Caco-2 (cell line): Measurements from ENCODE around the gene CALD1. TPM values are rescaled to one million over a fixed set of nuclear protein-coding genes. Genes with fewer than 3 reads are reported as not detected.

ENCODE experiments used
- BruUV-seq: library from RNA; stranded (reverse); fragments of 400-500 nt; replicated peaks from 2 replicates; lab custom pipeline; 2021; lab: Mats Ljungman, UMichigan
- CTCF ChIA-PET: fragments of 300-600 bp; sonication (Branson Sonifier 250); formaldehyde crosslinking; loops from one replicate; lab custom pipeline; 2022; ENCODE audit warnings: antibody characterized with exemption; lab: Charles Lee
- POLR2A ChIA-PET: fragments of 300-600 bp; sonication (Branson Sonifier 250); formaldehyde crosslinking; loops from one replicate; lab custom pipeline; 2022; ENCODE audit warnings: antibody characterized with exemption; lab: Charles Lee
- DNase-seq, 2 experiments: peaks; one replicate each; pipeline versions ENCODE4 v3.0.0 to v3.0.0-alpha.2; 2020 to 2022
- H3K27me3 ChIP-seq: replicated peaks from 2 replicates; pipeline ENCODE4 v1.6.0; 2011; ENCODE audit warnings: low read length; ENCODE audit not compliant: control insufficient read depth, insufficient read depth
- H3K36me3 ChIP-seq: 2 replicates; pipeline ENCODE4 v1.5.1; 2011; ENCODE audit warnings: low read length; ENCODE audit not compliant: control insufficient read depth, insufficient read depth
- H3K4me1 ChIP-seq: fragments of 250-450 bp; sonication (Bioruptor Pico); 2 replicates; pipeline ENCODE4 v1.5.1; 2020; ENCODE audit warnings: mild to moderate bottlenecking
- H3K4me3 ChIP-seq: 2 replicates; pipeline ENCODE4 v1.5.1; 2011; ENCODE audit warnings: low read depth, mild to moderate bottlenecking, control low read depth, low read length
- H3K9me3 ChIP-seq: fragments of 250-450 bp; sonication (Bioruptor Pico); 2 replicates; pipeline ENCODE4 v1.5.1; 2020; ENCODE audit warnings: mild to moderate bottlenecking, moderate library complexity
- H3K27ac Mint-ChIP-seq: one replicate; pipeline ENCODE4 v1.8.0; 2022; ENCODE audit warnings: mixed read lengths; ENCODE audit not compliant: unreplicated experiment
- H3K27me3 Mint-ChIP-seq: one replicate; pipeline ENCODE4 v1.8.0; 2022; ENCODE audit warnings: mixed read lengths; ENCODE audit not compliant: insufficient read depth, unreplicated experiment
- H3K36me3 Mint-ChIP-seq: one replicate; pipeline ENCODE4 v1.8.0; 2022; ENCODE audit warnings: mild to moderate bottlenecking, mixed read lengths; ENCODE audit not compliant: insufficient read depth, unreplicated experiment
- H3K4me1 Mint-ChIP-seq: one replicate; pipeline ENCODE4 v1.8.0; 2022; ENCODE audit warnings: low read depth, mixed read lengths; ENCODE audit not compliant: unreplicated experiment
- H3K4me3 Mint-ChIP-seq: one replicate; pipeline ENCODE4 v1.8.0; 2022; ENCODE audit warnings: mild to moderate bottlenecking, moderate library complexity, mixed read lengths; ENCODE audit not compliant: unreplicated experiment
- H3K9me3 Mint-ChIP-seq: one replicate; pipeline ENCODE4 v1.8.0; 2022; ENCODE audit warnings: mixed read lengths; ENCODE audit not compliant: unreplicated experiment
- CTCF ChIP-seq, 2 experiments: fragments of 200-600 bp in 1 of 2; IDR thresholded peaks; 1 replicate in 1 of 2; 2 replicates in 1 of 2; pipeline versions ENCODE4 v1.5.1 to v1.8.0; 2011 to 2022; ENCODE audit warnings: antibody characterized with exemption in 1 of 2, control low read depth in 1 of 2, inconsistent platforms in 1 of 2, low read depth in 1 of 2, low read length in 1 of 2, mild to moderate bottlenecking in 1 of 2, moderate library complexity in 1 of 2; ENCODE audit not compliant: insufficient read depth in 1 of 2, severe bottlenecking in 1 of 2, unreplicated experiment in 1 of 2
- intact Hi-C: fragments of 100-400 bp; cut with micrococcal nuclease; formaldehyde crosslinking; loops from one replicate; pipeline ENCODE4 v1.10.0; 2022; ENCODE audit not compliant: unreplicated experiment
- total RNA-seq: library from RNA; stranded (reverse); gene quantifications from 2 replicates; pipeline ENCODE4 v1.2.3, GENCODE V29; 2022

CALD1 gene
- total RNA-seq, 1 experiment from 2014 or later, result 155 TPM

DNA sequence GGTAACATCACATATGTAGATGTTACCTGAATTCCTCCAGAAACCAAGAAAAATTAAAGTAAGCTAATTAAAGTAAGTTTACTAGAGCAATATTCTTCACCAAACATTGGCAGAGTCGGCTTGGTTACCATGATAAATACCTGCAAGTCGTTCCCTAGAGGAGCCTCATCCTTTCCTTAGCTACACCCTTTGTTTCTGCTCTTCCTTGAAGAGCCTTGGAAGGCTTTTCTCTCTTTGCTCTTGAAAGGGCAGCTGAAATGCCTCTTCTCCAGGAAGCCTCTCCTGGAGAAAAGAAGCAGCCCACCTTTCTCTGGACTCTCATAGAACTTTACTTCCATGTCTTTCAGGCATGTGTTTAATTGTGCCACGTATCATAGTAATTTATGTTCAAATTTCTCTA is 34.9 kb upstream of the CALD1 start:
- intact Hi-C loops, result no loop called here
- no peak overlapping the region for H3K4me3 Mint-ChIP-seq
- H3K4me1 ChIP-seq, result peaks cover 23% of the 10 kb centered on the region
- no peaks in the 10 kb centered on the region for H3K36me3 ChIP-seq
- H3K27ac Mint-ChIP-seq, result no peak overlapping the region
- no peak overlapping the region for H3K4me3 ChIP-seq
- BruUV-seq, result no TSS peak
- no peaks in the 10 kb centered on the region for H3K27me3 Mint-ChIP-seq
- peaks cover 20% of the 10 kb centered on the region for H3K4me1 Mint-ChIP-seq
- ChIA-PET POLR2A (no interaction called here), CTCF (no interaction called here)
- H3K36me3 Mint-ChIP-seq, result no peaks in the 10 kb centered on the region
- DNase-seq, result no peak
- no peaks in the 10 kb centered on the region for H3K27me3 ChIP-seq
- no peaks in the 10 kb centered on the region for H3K9me3 ChIP-seq
- H3K9me3 Mint-ChIP-seq, result no peaks in the 10 kb centered on the region
- TF ChIP-seq CTCF (IDR thresholded peaks at IDR 0.05; ENCODE audit: insufficient read depth in 1 of 2, low read depth in 1 of 2, low read length in 1 of 2, severe bottlenecking in 1 of 2, unreplicated experiment in 1 of 2), result no peak

- no TSS peak for BruUV-seq
- Histone ChIP-seq H3K27me3 (no peaks in the 10 kb centered on the region), H3K4me3 (no peak overlapping the region), H3K4me1 (peaks cover 14% of the 10 kb centered on the region), H3K36me3 (no peaks in the 10 kb centered on the region), H3K9me3 (no peaks in the 10 kb centered on the region)
- no peaks in the 10 kb centered on the region for H3K27me3 Mint-ChIP-seq
- no peak overlapping the region for H3K27ac Mint-ChIP-seq
- H3K4me3 Mint-ChIP-seq, result no peak overlapping the region
- CTCF ChIA-PET, result no interaction called here
- H3K9me3 Mint-ChIP-seq, result no peaks in the 10 kb centered on the region
- no peaks in the 10 kb centered on the region for H3K36me3 Mint-ChIP-seq
- intact Hi-C loops, result no loop called here
- POLR2A ChIA-PET, result no interaction called here
- no peak for TF ChIP-seq CTCF (IDR thresholded peaks at IDR 0.05; ENCODE audit: insufficient read depth in 1 of 2, low read depth in 1 of 2, low read length in 1 of 2, severe bottlenecking in 1 of 2, unreplicated experiment in 1 of 2)
- peaks cover 15% of the 10 kb centered on the region for H3K4me1 Mint-ChIP-seq
- DNase-seq, result no peak
These were observed 32.1 kb upstream of the CALD1 start for GRCh38 chr7:134747326-134747725.

GRCh38 chr7:134750083-134751062 is 29.1 kb upstream of the CALD1 start:
- Mint-ChIP-seq H3K4me1 (no peaks in the 10 kb centered on the region), H3K27me3 (no peaks in the 10 kb centered on the region), H3K27ac (no peak overlapping the region), H3K36me3 (no peaks in the 10 kb centered on the region), H3K4me3 (no peak overlapping the region), H3K9me3 (no peaks in the 10 kb centered on the region)
- BruUV-seq, result no TSS peak
- intact Hi-C loops, result loop anchor here (2.0 kb wide), 1 partner anchor 60 kb away; no protein-coding TSS in a partner anchor
- Histone ChIP-seq H3K27me3 (no peaks in the 10 kb centered on the region), H3K4me3 (no peak overlapping the region), H3K4me1 (no peaks in the 10 kb centered on the region), H3K36me3 (no peaks in the 10 kb centered on the region), H3K9me3 (no peaks in the 10 kb centered on the region)
- peak; percentile 62 to 68 for DNase-seq
- ChIA-PET POLR2A (no interaction called here), CTCF (no interaction called here)
- TF ChIP-seq CTCF (IDR thresholded peaks at IDR 0.05; ENCODE audit: insufficient read depth in 1 of 2, low read depth in 1 of 2, low read length in 1 of 2, severe bottlenecking in 1 of 2, unreplicated experiment in 1 of 2), result peak; percentile 58 to 87
